A549 treated with AZD9567 at 1 μM for 4 hours (cell line): ENCODE results near the gene SLC27A6. TPM values are rescaled to one million over a fixed set of nuclear protein-coding genes. Genes with fewer than 3 reads are reported as not detected.

ENCODE experiments used
- total RNA-seq: library from RNA; stranded (reverse); fragments of 200-300 nt; extraction: Qiagen RNA extraction; gene quantifications from 5 replicates; pipeline ENCODE4 v1.2.3, GENCODE V29; 2022; ENCODE audit not compliant: insufficient read depth

Gene SLC27A6, protein sequence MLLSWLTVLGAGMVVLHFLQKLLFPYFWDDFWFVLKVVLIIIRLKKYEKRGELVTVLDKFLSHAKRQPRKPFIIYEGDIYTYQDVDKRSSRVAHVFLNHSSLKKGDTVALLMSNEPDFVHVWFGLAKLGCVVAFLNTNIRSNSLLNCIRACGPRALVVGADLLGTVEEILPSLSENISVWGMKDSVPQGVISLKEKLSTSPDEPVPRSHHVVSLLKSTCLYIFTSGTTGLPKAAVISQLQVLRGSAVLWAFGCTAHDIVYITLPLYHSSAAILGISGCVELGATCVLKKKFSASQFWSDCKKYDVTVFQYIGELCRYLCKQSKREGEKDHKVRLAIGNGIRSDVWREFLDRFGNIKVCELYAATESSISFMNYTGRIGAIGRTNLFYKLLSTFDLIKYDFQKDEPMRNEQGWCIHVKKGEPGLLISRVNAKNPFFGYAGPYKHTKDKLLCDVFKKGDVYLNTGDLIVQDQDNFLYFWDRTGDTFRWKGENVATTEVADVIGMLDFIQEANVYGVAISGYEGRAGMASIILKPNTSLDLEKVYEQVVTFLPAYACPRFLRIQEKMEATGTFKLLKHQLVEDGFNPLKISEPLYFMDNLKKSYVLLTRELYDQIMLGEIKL
- total RNA-seq, result 0.02 to 0.06 TPM (median 0.04 TPM) in 4 of 5 replicates, not detected in the other

DNA sequence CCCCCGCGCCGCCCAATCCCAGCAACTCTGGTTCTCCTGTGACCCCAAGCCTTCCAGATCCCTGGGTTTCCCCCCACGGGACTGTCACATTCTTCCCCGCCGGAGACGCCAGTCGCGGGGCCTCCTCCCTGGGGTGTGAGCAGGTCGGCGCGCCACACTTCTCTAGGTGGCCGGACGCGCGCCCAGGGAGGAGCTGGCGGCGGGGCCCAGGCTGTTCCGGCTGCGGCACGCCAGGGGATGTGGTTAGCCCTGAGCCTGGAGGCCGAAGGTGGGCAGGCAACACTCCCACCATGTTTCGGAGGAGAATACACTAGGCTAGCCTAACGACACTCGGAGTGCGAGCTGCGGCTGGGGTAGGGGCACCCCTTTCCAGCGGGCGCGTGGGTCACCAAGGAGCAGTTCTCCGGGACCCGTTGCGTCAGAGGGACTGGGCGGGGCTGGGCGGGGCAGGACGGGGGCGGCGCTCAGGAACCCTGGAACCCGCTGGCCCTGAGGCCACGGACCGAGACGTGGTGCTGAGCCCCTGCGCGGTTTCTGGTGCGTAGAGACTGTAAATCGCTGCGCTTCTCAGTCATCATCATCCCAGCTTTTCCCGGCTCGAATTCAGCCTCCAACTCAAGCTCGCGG lies at the start of gene SLC27A6:
SLC27A6 (plus strand) TSS at position 478 of the 627 bp plus-strand sequence. CDS start 650 bp downstream, outside the sequence.

Other genes starting within 250 kb of the SLC27A6 start
- 16.0 to 19.6 TPM (median 18.4 TPM) in 5 replicates for gene ISOC1, start 129.3 kb downstream of the SLC27A6 start, total RNA-seq